GM06990 (cell line): ENCODE data around the gene EXOC2.

Experiments used
- DNase-seq: peaks from one replicate; pipeline ENCODE4 v3.0.0-alpha.2; 2011; ENCODE audit not compliant: insufficient read length; ENCODE audit errors: extremely low read depth
- H3K27me3 ChIP-seq: replicated peaks from 2 replicates; pipeline ENCODE4 v1.6.0; 2011; ENCODE audit warnings: low read length; ENCODE audit not compliant: control insufficient read depth, insufficient read depth
- H3K36me3 ChIP-seq: 2 replicates; pipeline ENCODE4 v1.5.1; 2011; ENCODE audit warnings: low read length; ENCODE audit not compliant: control insufficient read depth, insufficient read depth
- H3K4me3 ChIP-seq: replicated peaks from 2 replicates; pipeline ENCODE4 v1.5.1; 2011; ENCODE audit warnings: low read depth, mild to moderate bottlenecking, control low read depth, low read length
- TF ChIP-seq, protein P1 (sequence below): IDR thresholded peaks from 2 replicates; pipeline ENCODE4 v1.5.1; 2011; ENCODE audit warnings: low read length, control low read depth, mild to moderate bottlenecking, inconsistent platforms; ENCODE audit not compliant: insufficient read depth, poor library complexity, severe bottlenecking

Gene EXOC2

DNA sequence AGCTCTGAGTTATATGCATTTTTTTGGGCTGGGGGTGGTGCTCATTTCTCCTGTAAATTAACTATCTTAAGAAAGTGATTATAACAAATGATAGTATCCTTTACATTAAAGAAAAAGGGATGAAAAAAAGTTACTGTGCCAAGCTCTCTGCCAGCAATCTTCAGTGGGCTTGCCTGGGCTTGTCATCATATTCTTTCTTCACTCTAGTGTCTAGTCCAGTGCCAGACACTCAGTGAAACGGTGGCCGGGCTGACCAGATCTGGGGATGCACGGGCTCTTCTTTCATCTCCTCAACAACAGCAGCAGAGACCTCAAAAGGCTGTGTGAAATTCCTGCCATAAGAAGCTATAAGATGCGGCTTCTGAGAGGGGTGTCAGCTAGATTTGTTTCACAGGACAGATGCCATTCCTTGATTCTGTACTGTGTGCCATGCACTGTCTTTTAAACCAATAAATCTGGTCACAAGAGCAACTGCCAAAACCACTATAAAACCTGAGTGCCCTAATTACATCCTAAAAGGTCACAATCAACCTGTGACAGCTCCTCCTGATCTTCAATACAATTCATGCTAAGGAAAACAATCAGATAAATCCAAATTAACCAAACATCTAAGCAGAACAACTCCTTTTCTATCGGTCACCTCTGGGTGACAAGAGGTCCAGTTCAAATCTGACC is 12.1 kb downstream of the EXOC2 start:
- H3K27me3 ChIP-seq = no peaks in the 10 kb centered on the region
- H3K36me3 ChIP-seq = no peaks in the 10 kb centered on the region
- H3K4me3 ChIP-seq = no peak overlapping the region
- TF ChIP-seq, protein P1, sequence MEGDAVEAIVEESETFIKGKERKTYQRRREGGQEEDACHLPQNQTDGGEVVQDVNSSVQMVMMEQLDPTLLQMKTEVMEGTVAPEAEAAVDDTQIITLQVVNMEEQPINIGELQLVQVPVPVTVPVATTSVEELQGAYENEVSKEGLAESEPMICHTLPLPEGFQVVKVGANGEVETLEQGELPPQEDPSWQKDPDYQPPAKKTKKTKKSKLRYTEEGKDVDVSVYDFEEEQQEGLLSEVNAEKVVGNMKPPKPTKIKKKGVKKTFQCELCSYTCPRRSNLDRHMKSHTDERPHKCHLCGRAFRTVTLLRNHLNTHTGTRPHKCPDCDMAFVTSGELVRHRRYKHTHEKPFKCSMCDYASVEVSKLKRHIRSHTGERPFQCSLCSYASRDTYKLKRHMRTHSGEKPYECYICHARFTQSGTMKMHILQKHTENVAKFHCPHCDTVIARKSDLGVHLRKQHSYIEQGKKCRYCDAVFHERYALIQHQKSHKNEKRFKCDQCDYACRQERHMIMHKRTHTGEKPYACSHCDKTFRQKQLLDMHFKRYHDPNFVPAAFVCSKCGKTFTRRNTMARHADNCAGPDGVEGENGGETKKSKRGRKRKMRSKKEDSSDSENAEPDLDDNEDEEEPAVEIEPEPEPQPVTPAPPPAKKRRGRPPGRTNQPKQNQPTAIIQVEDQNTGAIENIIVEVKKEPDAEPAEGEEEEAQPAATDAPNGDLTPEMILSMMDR = no peak
- DNase-seq = no peak

DNA sequence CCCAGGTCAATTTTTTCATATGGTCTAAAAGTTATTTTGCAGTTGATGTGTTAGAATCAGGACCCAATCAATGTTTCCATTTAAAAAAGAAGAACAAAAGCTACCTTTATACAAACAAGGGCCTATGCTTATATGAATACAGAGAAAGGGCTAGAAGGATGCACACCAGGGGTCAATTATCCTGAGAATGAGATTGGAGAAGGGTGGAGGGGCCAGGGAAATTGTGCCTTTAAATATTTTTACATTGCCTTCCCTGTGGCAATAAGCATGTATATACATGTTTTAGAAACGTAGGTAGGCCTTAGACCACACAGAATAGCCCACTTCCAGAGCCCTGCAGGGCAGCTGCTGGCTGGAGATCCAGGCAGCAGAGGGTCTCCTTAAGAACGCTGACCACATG is 12.7 kb downstream of the EXOC2 start:
- TF ChIP-seq, protein P1 = no peak
- no peak for DNase-seq
- Histone ChIP-seq H3K27me3 (no peaks in the 10 kb centered on the region), H3K36me3 (no peaks in the 10 kb centered on the region), H3K4me3 (no peak overlapping the region)

DNA sequence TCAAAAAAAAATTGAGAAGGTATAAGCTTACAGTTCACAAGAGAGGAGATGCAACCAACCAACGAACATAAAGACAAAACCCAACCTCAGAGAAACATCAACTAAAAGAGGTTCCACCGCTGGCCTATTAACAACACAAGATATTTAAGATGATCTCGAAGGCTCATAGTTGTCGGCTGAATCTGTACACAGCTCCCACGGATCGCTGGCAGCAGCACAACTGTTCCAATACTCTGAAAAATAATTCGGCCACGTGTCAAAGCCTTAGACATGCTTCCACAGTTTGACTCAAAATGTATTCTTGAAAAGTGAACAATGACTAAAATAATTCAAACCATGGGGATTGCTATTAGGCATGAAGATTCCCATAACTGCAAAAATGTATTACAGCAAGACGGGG is 13.7 kb downstream of the EXOC2 start:
- TF ChIP-seq, protein P1 = no peak
- no peaks in the 10 kb centered on the region for H3K36me3 ChIP-seq
- H3K4me3 ChIP-seq = no peak overlapping the region
- no peaks in the 10 kb centered on the region for H3K27me3 ChIP-seq
- no peak for DNase-seq

DNA sequence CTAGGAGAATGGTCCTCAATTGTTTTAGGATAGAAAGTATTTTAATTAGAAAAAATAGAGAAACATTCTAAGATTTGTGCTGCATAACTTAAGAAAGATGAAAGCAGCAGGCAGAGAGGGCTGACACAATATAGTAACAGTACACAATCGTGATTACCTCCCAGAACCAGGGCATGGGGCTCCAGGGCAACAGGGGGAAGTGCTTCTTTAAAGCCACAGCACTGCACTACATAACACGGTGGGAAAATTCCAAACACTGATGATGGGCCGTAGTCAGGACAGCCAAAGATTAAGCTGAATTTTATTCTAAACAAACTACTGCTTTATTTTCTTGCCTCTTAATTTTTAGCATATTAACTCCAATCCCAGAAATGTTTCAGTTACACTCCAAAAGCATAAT is 14.4 kb downstream of the EXOC2 start:
- Histone ChIP-seq H3K27me3 (no peaks in the 10 kb centered on the region), H3K36me3 (no peaks in the 10 kb centered on the region), H3K4me3 (no peak overlapping the region)
- DNase-seq = no peak
- TF ChIP-seq, protein P1 = no peak

DNA sequence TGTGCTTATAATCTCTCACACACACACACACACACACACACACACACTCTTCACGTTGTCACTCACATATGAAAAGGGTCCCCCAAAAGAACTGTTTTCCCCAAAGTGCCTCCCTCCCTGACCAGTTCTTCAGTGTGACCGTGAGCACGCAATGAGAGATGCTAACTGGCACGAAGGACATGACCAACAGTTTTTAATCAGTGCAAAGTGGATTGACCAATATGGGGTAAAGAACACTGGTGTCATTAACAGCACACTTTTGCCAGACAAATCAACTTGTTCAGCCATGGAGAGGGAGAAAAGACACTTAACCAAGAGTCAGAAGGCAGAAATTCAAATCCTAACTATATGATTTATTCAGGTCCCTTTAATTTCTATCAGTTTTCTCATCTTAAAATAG is 15.0 kb downstream of the EXOC2 start:
- no peak for DNase-seq
- no peaks in the 10 kb centered on the region for H3K36me3 ChIP-seq
- TF ChIP-seq, protein P1 = no peak
- no peaks in the 10 kb centered on the region for H3K27me3 ChIP-seq
- H3K4me3 ChIP-seq = no peak overlapping the region

DNA sequence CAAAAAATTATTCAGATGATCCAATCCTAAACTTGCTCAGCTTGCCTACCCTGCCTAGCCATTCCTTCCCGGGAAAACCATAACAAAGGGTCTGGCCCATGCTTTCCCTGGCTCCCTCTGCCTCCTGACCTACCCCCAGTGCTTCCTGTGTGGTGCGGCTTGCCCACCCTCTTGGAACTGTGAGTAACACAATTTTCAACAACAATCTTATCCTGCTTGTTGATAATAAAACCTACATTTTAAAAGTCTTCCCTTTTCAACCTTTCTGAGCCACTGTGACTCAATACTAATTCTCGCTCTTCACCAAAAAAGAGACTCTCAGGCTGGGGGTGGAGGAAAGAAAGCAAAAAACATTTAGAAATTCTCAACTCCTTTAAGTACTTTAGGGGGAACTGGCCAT is 18.0 kb downstream of the EXOC2 start:
- TF ChIP-seq, protein P1 = no peak
- H3K4me3 ChIP-seq = no peak overlapping the region
- no peaks in the 10 kb centered on the region for H3K27me3 ChIP-seq
- H3K36me3 ChIP-seq = no peaks in the 10 kb centered on the region; the same call in 1 of the 2 replicates
- no peak for DNase-seq
